ENCODE measurements around the gene CYBA. TPM values are rescaled to one million over a fixed set of nuclear protein-coding genes. Genes with fewer than 3 reads are reported as not detected.
A peak's percentile ranks its signal among the peaks of the same experiment; 100 is the strongest.

The CYBA gene
- total and polyA plus RNA-seq, 2 of the 13 experiments (the other 11 are each of a cell fraction or from before 2014, with no cell fraction given), result 196 to 250 TPM

GRCh38 chr16:88633684-88634140 lies 17.1 kb downstream of the CYBA start:
- WGBS (ENCODE audit: low lambda C conversion rate), result 93% methylated on average over 18 of the region's 23 CpGs
- POLR2A ChIA-PET, result interaction anchor here (0.8 kb wide), 1 partner anchor 8 kb away, joined by 3 read pairs; no protein-coding TSS in a partner anchor
- no peak for TF ChIP-seq THAP8 (CRISPR knock-in tag; IDR thresholded peaks at IDR 0.05; ENCODE audit: borderline replicate concordance)
- TF ChIP-seq ZNF547 (CRISPR knock-in tag; IDR thresholded peaks at IDR 0.05), result no peak
- TF ChIP-seq KAT7 (CRISPR knock-in tag; IDR thresholded peaks at IDR 0.05; ENCODE audit: borderline replicate concordance), result no peak
- TF ChIP-seq SMAD1 (CRISPR knock-in tag; IDR thresholded peaks at IDR 0.05; ENCODE audit: borderline replicate concordance, low read depth), result no peak
- TF ChIP-seq PCBP1 (IDR thresholded peaks at IDR 0.05; ENCODE audit: borderline replicate concordance, low read depth, low read length), result 0 out of 2 replicates have a peak, but pooled peaks have one; percentile 7
- no peak for TF ChIP-seq MBD4 (IDR thresholded peaks at IDR 0.05; ENCODE audit: borderline replicate concordance, low read length)
- TF ChIP-seq DR1 (CRISPR knock-in tag; IDR thresholded peaks at IDR 0.05), result no peak
- TF ChIP-seq HNRNPH1 (optimal IDR thresholded peaks at IDR 0.05; ENCODE audit: low read depth, low read length), result no peak
- no peak for TF ChIP-seq ZNF724P (CRISPR knock-in tag; IDR thresholded peaks at IDR 0.05; ENCODE audit: borderline replicate concordance)
- TF ChIP-seq SMC3 (IDR thresholded peaks at IDR 0.05; ENCODE audit: low read length), result peak; percentile 44; the same call in 1 of the 2 replicates
- TF ChIP-seq ZNF431 (CRISPR knock-in tag; IDR thresholded peaks at IDR 0.05; ENCODE audit: borderline replicate concordance, low read depth), result no peak
- no peak for TF ChIP-seq GMEB1 (CRISPR knock-in tag; IDR thresholded peaks at IDR 0.05; ENCODE audit: borderline replicate concordance)
- no peak for TF ChIP-seq ZNF121 (CRISPR knock-in tag; IDR thresholded peaks at IDR 0.05)
- TF ChIP-seq MIER2 (CRISPR knock-in tag; IDR thresholded peaks at IDR 0.05), result no peak
- no peak for TF ChIP-seq HMG20B (CRISPR knock-in tag; conservative IDR thresholded peaks at IDR 0.05)
- TF ChIP-seq MTF2 (CRISPR knock-in tag; IDR thresholded peaks at IDR 0.05; ENCODE audit: borderline replicate concordance), result no peak
- no peak for TF ChIP-seq MAFG (CRISPR knock-in tag; IDR thresholded peaks at IDR 0.05)
- no peak for TF ChIP-seq ERF (CRISPR knock-in tag; IDR thresholded peaks at IDR 0.05)
- TF ChIP-seq ZNF83 (CRISPR knock-in tag; IDR thresholded peaks at IDR 0.05; ENCODE audit: borderline replicate concordance), result no peak
- no peak for TF ChIP-seq GLMP (CRISPR knock-in tag; IDR thresholded peaks at IDR 0.05; ENCODE audit: borderline replicate concordance)
- TF ChIP-seq ZSCAN31 (CRISPR knock-in tag; IDR thresholded peaks at IDR 0.05; ENCODE audit: low read depth), result no peak
- TF ChIP-seq PRPF4 (IDR thresholded peaks at IDR 0.05; ENCODE audit: low read depth, low read length, poor library complexity, severe bottlenecking), result peak; percentile 15
- no peak for TF ChIP-seq SPEN (CRISPR knock-in tag; IDR thresholded peaks at IDR 0.05; ENCODE audit: low read depth)
- no peak for TF ChIP-seq ZFP41 (CRISPR knock-in tag; IDR thresholded peaks at IDR 0.05; ENCODE audit: borderline replicate concordance)

More at GRCh38 chr16:88633684-88634140, 17.1 kb downstream of the CYBA start:
- FAIRE-seq, result peak; percentile 68
- Histone ChIP-seq H3K4me2 (ENCODE audit: low read depth, low read length) (no peak overlapping the region), H2AFZ (ENCODE audit: low read length) (no peak overlapping the region), H3K27ac (ENCODE audit: extremely low read length, insufficient read depth, low read length) (no peak overlapping the region), H3K79me2 (ENCODE audit: insufficient read depth, low read length) (no peaks in the 10 kb centered on the region), H3K4me1 (ENCODE audit: insufficient read depth, low read length) (peaks cover 2% of the 10 kb centered on the region), H3K36me3 (replicated peaks in 1 of 2; ENCODE audit: control insufficient read depth in 1 of 2, insufficient read depth in 2 of 2, low read length in 2 of 2) (peaks cover 18 to 41% of the 10 kb centered on the region in 2 experiments), H3K9ac (ENCODE audit: insufficient read depth, low read depth, low read length) (no peak overlapping the region), H3K27me3 (ENCODE audit: control insufficient read depth in 1 of 2, insufficient read depth in 2 of 2, low read length in 2 of 2) (peaks cover 2 to 15% of the 10 kb centered on the region in 2 experiments; a peak in 4 of 5 replicates), H3K4me3 (replicated peaks in 1 of 3; ENCODE audit: insufficient read depth in 1 of 3, low read depth in 2 of 3, low read length in 3 of 3) (no peak overlapping the region), H3K9me3 (ENCODE audit: low read length) (no peaks in the 10 kb centered on the region), H4K20me1 (ENCODE audit: insufficient read depth, low read length) (peaks cover 3% of the 10 kb centered on the region; the same call in 1 of the 2 replicates)
- intact Hi-C loops (cut with micrococcal nuclease; ENCODE audit: unreplicated experiment), result no loop called here
- in situ Hi-C loops (cut with HindIII; ENCODE audit: extremely low pct_ligation_motif_present, low pct_unique_long_range_greater_than_20kb), result no loop called here
- DNase-seq (ENCODE audit: low spot score), result peak; percentile 63
- no TSS peak for BruUV-seq (replicated peaks)
- CTCF ChIA-PET (ENCODE audit: low intra/inter-chr PET ratio, low total read pairs), result no interaction called here
- ATAC-seq, result peak; percentile 68
